WTC11 (cell line): ENCODE measurements around the gene MRPS9.

Experiments used
- NR2C2 ChIP-seq: sonication (generic); formaldehyde crosslinking; IDR thresholded peaks from 2 replicates; pipeline ENCODE4 v1.8.0; 2022; ENCODE audit warnings: mild to moderate bottlenecking, missing genetic modification reagents
- RELA ChIP-seq: sonication (generic); formaldehyde crosslinking; IDR thresholded peaks from 2 replicates; pipeline ENCODE4 v1.8.1; 2022; ENCODE audit warnings: missing genetic modification reagents, mild to moderate bottlenecking, borderline replicate concordance
- SMAD3 ChIP-seq: sonication (generic); formaldehyde crosslinking; IDR thresholded peaks from 2 replicates; pipeline ENCODE4 v1.8.0; 2022; ENCODE audit warnings: missing genetic modification reagents, mild to moderate bottlenecking, borderline replicate concordance
- SP1 ChIP-seq: sonication (generic); formaldehyde crosslinking; conservative IDR thresholded peaks from 2 replicates; pipeline ENCODE4 v1.8.1; 2022; ENCODE audit warnings: missing genetic modification reagents
- ZNF671 ChIP-seq: fragments of 250-450 bp; sonication (Bioruptor Pico); IDR thresholded peaks from 2 replicates; pipeline ENCODE4 v1.8.0; 2021; ENCODE audit warnings: mild to moderate bottlenecking
- TF ChIP-seq, protein P1 (sequence below): fragments of 200-600 bp; IDR thresholded peaks from 2 replicates; pipeline ENCODE4 v1.8.0; 2022; ENCODE audit warnings: antibody characterized with exemption
- TF ChIP-seq, protein P2 (sequence below): sonication (generic); formaldehyde crosslinking; IDR thresholded peaks from 2 replicates; pipeline ENCODE4 v1.8.0; 2022; ENCODE audit warnings: mild to moderate bottlenecking, missing genetic modification reagents
- TF ChIP-seq, protein P3 (sequence below): sonication (generic); formaldehyde crosslinking; IDR thresholded peaks from 2 replicates; pipeline ENCODE4 v1.8.0; 2022; ENCODE audit warnings: mild to moderate bottlenecking, missing genetic modification reagents

- TF ChIP-seq, protein P1, sequence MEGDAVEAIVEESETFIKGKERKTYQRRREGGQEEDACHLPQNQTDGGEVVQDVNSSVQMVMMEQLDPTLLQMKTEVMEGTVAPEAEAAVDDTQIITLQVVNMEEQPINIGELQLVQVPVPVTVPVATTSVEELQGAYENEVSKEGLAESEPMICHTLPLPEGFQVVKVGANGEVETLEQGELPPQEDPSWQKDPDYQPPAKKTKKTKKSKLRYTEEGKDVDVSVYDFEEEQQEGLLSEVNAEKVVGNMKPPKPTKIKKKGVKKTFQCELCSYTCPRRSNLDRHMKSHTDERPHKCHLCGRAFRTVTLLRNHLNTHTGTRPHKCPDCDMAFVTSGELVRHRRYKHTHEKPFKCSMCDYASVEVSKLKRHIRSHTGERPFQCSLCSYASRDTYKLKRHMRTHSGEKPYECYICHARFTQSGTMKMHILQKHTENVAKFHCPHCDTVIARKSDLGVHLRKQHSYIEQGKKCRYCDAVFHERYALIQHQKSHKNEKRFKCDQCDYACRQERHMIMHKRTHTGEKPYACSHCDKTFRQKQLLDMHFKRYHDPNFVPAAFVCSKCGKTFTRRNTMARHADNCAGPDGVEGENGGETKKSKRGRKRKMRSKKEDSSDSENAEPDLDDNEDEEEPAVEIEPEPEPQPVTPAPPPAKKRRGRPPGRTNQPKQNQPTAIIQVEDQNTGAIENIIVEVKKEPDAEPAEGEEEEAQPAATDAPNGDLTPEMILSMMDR = no peak
- TF ChIP-seq ZNF671 (CRISPR knock-in tag) (no peak), NR2C2 (CRISPR knock-in tag) (no peak), RELA (no peak), SMAD3 (CRISPR knock-in tag) (no peak), SP1 (CRISPR knock-in tag) (no peak)
- TF ChIP-seq, protein P2, sequence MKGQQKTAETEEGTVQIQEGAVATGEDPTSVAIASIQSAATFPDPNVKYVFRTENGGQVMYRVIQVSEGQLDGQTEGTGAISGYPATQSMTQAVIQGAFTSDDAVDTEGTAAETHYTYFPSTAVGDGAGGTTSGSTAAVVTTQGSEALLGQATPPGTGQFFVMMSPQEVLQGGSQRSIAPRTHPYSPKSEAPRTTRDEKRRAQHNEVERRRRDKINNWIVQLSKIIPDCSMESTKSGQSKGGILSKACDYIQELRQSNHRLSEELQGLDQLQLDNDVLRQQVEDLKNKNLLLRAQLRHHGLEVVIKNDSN (CRISPR knock-in tag) = no peak
- TF ChIP-seq, protein P3, sequence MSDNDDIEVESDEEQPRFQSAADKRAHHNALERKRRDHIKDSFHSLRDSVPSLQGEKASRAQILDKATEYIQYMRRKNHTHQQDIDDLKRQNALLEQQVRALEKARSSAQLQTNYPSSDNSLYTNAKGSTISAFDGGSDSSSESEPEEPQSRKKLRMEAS = no peak
These were observed 33.5 kb downstream of the MRPS9 start for GRCh38 chr2:105071379-105071778.
